IPS-18c (cell line): ENCODE results near the gene PCDH15.
"Not testable (repeated sequence)": the region's sequence is repeated elsewhere in the genome, so short reads cannot be mapped to it uniquely, and the experiment has no call there.

Source experiments
- H3K4me3 ChIP-seq: 2 replicates; pipeline ENCODE4 v1.7.0; 2013; ENCODE audit warnings: low read depth, mild to moderate bottlenecking, low read length, moderate library complexity; ENCODE audit not compliant: insufficient read depth
- H3K9me3 ChIP-seq: one replicate; pipeline ENCODE4 v1.6.1; 2013; ENCODE audit warnings: mild to moderate bottlenecking, low read length, moderate library complexity; ENCODE audit not compliant: control insufficient read depth, insufficient read depth

Gene PCDH15

DNA sequence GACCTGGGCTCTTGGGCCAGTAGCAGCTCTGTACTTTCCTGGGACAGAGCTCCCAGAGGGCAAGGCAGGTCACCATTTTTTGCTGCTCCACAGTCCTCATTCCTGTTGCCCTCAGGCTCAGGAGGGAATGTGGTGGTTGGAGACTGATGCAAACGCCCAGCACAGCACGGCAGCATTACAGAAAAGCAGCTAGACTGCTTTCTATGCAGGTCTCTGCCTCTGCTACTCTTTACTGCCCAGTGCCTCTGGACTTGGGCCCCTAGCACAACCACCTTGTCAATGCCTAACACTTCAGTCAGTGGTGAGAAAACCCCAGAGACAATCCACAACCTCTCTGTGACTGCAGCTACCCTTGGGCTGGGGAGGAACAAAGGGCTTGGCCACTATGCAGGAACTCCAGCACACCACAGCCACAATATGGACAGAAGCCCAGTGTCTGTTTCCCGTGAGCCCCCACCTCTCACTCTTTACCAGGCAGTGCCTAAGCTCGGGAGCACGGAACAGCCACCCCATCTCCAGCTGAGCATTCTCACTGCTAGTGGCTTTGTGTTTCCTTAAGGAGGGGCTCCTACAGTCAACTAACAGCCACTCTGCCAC lies 790.6 kb downstream of the PCDH15 start:
- no peaks in the 10 kb centered on the region for H3K9me3 ChIP-seq

GRCh38 chr10:54009672-54010071 lies 791.4 kb downstream of the PCDH15 start:
- Histone ChIP-seq H3K9me3 (no peaks in the 10 kb centered on the region), H3K4me3 (no peak overlapping the region)

More for the DNA sequence above, 790.6 kb downstream of the PCDH15 start:
- H3K4me3 ChIP-seq: no peak overlapping the region

DNA sequence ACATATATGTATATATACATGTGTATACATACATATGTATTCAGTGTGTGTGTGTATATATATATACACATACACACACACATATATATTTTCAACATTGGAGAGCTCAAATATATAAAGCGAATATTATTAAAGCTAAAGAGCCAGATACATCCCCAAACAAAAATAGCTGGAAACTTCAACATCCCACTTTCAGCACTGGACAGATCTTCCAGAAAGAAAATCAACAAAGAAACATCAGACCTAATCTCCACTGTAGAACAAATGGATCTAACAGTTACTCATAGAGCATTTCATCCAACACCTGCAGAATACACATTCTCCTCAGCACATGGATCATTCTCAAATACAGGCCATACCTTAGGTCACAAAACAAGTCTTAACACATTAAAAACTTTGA lies 799.0 kb downstream of the PCDH15 start:
- Histone ChIP-seq H3K4me3 (no peak overlapping the region), H3K9me3 (no peaks in the 10 kb centered on the region)

- no peaks in the 10 kb centered on the region for H3K9me3 ChIP-seq
- H3K4me3 ChIP-seq: no peak overlapping the region
These were observed 803.1 kb downstream of the PCDH15 start for GRCh38 chr10:53997953-53998352.

DNA sequence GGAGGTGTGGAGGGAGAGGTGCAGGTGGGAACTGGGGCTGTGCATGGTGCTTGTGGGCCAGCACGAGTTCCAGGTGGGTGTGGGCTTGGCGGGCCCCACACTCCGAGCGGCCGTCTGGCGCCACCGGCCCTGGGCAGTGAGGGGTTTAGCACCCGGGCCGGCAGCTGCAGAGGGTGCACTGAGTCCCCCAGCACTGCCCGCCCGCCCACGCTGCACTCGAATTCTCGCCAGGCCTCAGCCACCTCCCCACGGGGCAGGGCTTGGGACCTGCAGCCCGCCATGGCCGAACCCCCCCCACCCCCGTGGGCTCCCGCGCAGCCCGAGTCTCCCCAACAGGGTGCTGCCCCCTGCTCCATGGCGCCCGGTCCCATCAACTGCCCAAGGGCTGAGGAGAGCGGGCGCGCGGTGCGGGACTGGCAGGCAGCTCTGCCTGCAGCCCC lies 810.2 kb downstream of the PCDH15 start:
- H3K9me3 ChIP-seq: no peaks in the 10 kb centered on the region

GRCh38 chr10:53983431-53983830 lies 817.6 kb downstream of the PCDH15 start:
- H3K9me3 ChIP-seq: no peaks in the 10 kb centered on the region
- no peak overlapping the region for H3K4me3 ChIP-seq

More for the DNA sequence above, 810.2 kb downstream of the PCDH15 start:
- H3K4me3 ChIP-seq: no peak overlapping the region

GRCh38 chr10:53980210-53980609 lies 820.8 kb downstream of the PCDH15 start:
- Histone ChIP-seq H3K9me3 (no peaks in the 10 kb centered on the region), H3K4me3 (no peak overlapping the region)

DNA sequence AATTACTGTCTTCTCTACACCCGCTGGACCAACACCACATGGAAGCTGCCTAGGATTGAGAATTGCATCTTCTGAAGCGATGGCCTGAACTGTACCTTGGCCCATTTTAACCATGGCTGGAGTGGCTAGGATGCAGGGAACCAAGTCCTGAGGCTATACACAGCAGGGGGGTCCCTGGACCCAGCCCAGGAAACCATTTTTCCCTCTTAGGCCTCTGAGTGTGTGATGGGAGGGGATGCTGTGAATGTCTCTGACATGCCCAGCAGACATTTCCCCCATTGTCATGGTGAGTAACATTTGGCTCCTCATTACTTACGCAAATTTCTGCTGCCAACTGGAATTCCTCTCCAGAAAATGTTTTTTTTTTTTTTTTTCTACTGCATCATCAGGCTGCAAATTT lies 822.7 kb downstream of the PCDH15 start:
- no peak overlapping the region for H3K4me3 ChIP-seq
- H3K9me3 ChIP-seq: no peaks in the 10 kb centered on the region

- Histone ChIP-seq H3K4me3 (no peak overlapping the region), H3K9me3 (no peaks in the 10 kb centered on the region)
These were observed 823.8 kb downstream of the PCDH15 start for GRCh38 chr10:53977267-53977666.

DNA sequence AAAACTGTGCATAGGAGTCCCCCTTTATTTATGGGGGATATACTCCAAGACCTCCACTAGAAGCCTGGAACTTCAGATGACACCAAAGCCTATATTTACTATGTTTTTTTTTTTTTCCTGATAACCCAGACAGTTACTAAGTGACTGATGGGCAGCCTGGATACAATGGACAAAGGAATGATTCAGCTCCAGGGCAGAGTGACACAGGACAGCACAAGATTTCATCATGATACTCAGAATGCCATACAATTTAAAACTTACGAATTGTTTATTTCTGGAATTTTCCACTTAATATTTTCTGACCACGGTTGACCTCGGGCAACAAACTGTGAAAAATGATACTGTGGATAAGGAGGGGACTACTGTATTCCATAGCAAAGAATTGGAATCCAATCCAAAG lies 843.6 kb downstream of the PCDH15 start:
- H3K4me3 ChIP-seq: no peak overlapping the region
- H3K9me3 ChIP-seq: no peaks in the 10 kb centered on the region

- no peaks in the 10 kb centered on the region for H3K9me3 ChIP-seq
- no peak overlapping the region for H3K4me3 ChIP-seq
These were observed 845.9 kb downstream of the PCDH15 start for GRCh38 chr10:53955091-53955490.

- no peaks in the 10 kb centered on the region for H3K9me3 ChIP-seq
- no peak overlapping the region for H3K4me3 ChIP-seq
These were observed 848.1 kb downstream of the PCDH15 start for GRCh38 chr10:53952698-53953630.

DNA sequence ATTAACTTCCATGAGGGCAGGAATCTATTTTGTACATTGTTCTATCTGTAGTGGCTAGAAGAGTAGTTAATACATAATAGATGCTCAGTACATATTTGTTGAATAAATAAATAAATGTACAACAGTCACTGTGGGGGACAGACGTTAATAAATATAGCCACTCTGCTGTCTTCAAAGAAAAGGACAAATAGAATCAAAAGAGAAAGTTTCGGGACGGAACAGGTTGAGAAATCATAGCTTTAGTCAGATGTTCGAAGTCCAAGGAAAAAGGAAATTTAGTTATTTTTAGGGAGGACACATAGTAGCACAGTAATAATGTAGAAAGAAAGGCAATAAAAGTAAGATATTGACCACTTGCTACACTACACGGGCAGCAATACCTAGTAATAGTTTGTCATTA lies 861.4 kb downstream of the PCDH15 start:
- no peak overlapping the region for H3K4me3 ChIP-seq
- H3K9me3 ChIP-seq: no peaks in the 10 kb centered on the region

- H3K9me3 ChIP-seq: no peaks in the 10 kb centered on the region
- H3K4me3 ChIP-seq: no peak overlapping the region
These were observed 870.4 kb downstream of the PCDH15 start for GRCh38 chr10:53930648-53931047.

DNA sequence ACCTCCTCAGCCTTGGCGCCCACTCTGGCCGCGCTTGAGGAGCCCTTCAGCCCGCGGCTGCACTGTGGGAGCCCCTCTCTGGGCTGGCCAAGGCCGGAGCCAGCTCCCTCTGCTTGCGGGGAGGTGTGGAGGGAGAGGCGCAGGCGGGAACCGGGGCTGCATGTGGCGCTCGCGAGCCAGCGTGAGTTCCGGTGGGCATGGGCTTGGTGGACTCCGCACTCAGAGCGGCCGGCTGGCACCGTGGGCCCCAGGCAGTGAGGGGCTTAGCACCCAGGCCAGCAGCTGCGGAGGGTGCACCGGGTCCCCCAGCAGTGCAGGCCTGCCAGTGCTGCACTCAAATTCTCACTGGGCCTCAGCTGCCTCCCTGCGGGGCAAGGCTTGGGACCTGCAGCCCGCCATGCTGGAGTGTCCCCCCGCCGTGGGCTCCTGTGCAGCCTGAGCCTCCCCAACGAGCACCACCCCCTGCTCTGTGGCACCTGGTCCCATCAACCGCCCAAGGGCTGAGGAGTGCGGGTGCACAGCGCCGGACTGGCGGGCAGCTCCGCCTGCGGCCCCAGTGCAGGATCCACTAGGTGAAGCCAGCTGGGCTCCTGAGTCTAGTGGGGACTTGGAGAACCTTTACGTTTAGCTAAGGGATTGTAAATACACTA lies 876.9 kb downstream of the PCDH15 start:
- not testable (repeated sequence) for H3K4me3 ChIP-seq, H3K9me3 ChIP-seq

GRCh38 chr10:53918755-53919154 lies 882.3 kb downstream of the PCDH15 start:
- Histone ChIP-seq H3K9me3 (no peaks in the 10 kb centered on the region), H3K4me3 (no peak overlapping the region)

DNA sequence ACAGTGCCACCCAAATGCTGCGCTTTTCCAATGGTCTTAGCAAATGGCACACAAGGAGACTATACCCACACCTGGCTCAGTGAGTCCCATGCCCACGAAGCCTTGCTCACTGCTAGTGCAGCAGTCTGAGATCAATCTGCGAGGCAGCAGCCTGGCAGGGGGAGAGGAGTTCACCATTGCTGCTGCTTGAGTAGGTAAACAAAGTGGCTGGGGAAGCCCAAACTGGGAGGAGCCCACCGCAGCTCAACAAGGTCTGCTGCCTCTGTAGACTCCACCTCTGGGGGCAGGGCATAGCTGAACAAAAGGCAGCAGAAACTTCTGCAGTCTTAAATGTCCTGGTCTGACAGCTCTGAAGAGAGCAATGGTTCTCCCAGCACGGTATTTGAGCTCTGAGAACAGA lies 891.2 kb downstream of the PCDH15 start:
- H3K4me3 ChIP-seq: no peak overlapping the region
- H3K9me3 ChIP-seq: no peaks in the 10 kb centered on the region
